Measurements from ENCODE around the gene VCL. TPM values are rescaled to one million over a fixed set of nuclear protein-coding genes. Genes with fewer than 3 reads are reported as not detected.

Gene VCL
- total and polyA plus RNA-seq, 9 of the 15 experiments (the other 6 are each of a cell fraction or from before 2014, with no cell fraction given), result 29.8 to 186 (median 76.4) TPM

DNA sequence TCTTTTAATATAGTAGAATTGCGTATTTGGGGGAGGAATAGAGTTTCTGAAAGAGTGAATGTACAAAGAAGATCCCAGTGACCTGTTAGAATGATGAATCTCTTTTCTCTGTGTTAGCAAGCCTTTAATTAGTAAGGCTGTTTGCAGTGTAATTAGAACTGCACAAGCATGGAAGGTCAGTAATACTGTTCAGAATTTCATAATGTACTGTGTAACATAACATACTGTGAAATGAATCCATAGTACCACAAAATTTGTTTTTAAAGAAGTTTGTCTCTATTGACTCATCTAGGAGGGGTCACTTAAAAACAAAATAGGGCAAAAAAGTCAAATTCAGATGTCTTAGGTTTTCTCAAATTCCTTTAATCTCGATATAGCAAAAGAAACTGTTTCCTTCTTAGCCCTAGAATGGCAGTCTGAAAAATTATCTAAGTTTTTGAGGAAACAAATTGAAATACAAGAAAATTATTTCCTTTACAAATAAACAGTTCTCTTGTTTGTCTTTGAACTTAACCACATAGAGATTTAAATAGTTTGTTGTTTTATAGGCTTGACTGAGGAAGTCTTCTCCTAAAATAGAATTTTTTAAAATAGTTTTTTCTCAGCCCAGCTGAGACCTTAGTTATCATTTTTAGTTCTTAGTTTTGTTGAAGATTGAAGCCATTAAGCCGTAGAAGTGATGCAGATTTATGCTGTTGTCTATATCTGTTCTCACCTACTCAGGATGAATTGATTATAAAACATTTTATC lies 165.6 kb downstream of the VCL start:
- BruUV-seq (replicated peaks), result no TSS peak
- Histone ChIP-seq H2AFZ (ENCODE audit: low read depth, low read length) (no peak overlapping the region), H3K36me3 (ENCODE audit: control insufficient read depth, insufficient read depth, low read length) (no peaks in the 10 kb centered on the region), H3K79me2 (ENCODE audit: control insufficient read depth, insufficient read depth, low read length) (peaks cover 16% of the 10 kb centered on the region; the same call in 2 of the 3 replicates), H3K9ac (ENCODE audit: insufficient read depth in 1 of 2, low read depth in 2 of 2, low read length in 2 of 2) (no peak overlapping the region), H4K20me1 (replicated peaks; ENCODE audit: control insufficient read depth, insufficient read depth, low read length) (no peaks in the 10 kb centered on the region), H3K4me1 (replicated peaks in 1 of 2; ENCODE audit: control insufficient read depth in 2 of 2, insufficient read depth in 2 of 2, low read length in 2 of 2) (peaks cover 0 to 3% of the 10 kb centered on the region in 2 experiments; a peak in 2 of 5 replicates), H3K4me3 (no peak overlapping the region), H3K4me2 (ENCODE audit: insufficient read depth, low read length) (no peak overlapping the region), H3K27ac (ENCODE audit: extremely low read depth, low read depth, low read length) (no peak overlapping the region), H3K27me3 (ENCODE audit: control insufficient read depth in 2 of 2, insufficient read depth in 2 of 2, low read length in 2 of 2) (no peaks in the 10 kb centered on the region), H3K9me1 (ENCODE audit: control insufficient read depth, insufficient read depth, low read length) (no peaks in the 10 kb centered on the region), H3K9me3 (replicated peaks; ENCODE audit: control insufficient read depth, insufficient read depth, low read depth, low read length) (no peaks in the 10 kb centered on the region)
- ChIA-PET CTCF (ENCODE audit: low intra/inter-chr PET ratio) (no interaction called here), POLR2A (interaction anchor here (0.7 to 2.0 kb wide), 3 partner anchors 13 to 19 kb away, joined by 3 to 10 read pairs (median 4); no protein-coding TSS in a partner anchor)
- ATAC-seq (no peak), DNase-seq (ENCODE audit: extremely low read depth in 1 of 4, low spot score in 3 of 4) (no peak), FAIRE-seq (no peak)
- intact Hi-C loops (cut with micrococcal nuclease) (no loop called here), in situ Hi-C loops (cut with MboI) (no loop called here)
- TF ChIP-seq ZNF639 (CRISPR knock-in tag; conservative IDR thresholded peaks at IDR 0.05 in 1 of 2, IDR thresholded peaks at IDR 0.05 in 1 of 2), result no peak
- no peak for TF ChIP-seq ARID1B (IDR thresholded peaks at IDR 0.05)
- TF ChIP-seq, protein P1, sequence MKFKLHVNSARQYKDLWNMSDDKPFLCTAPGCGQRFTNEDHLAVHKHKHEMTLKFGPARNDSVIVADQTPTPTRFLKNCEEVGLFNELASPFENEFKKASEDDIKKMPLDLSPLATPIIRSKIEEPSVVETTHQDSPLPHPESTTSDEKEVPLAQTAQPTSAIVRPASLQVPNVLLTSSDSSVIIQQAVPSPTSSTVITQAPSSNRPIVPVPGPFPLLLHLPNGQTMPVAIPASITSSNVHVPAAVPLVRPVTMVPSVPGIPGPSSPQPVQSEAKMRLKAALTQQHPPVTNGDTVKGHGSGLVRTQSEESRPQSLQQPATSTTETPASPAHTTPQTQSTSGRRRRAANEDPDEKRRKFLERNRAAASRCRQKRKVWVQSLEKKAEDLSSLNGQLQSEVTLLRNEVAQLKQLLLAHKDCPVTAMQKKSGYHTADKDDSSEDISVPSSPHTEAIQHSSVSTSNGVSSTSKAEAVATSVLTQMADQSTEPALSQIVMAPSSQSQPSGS (CRISPR knock-in tag; IDR thresholded peaks at IDR 0.05), result no peak
- no peak for TF ChIP-seq PHF8 (IDR thresholded peaks at IDR 0.05; ENCODE audit: borderline replicate concordance, low read length)
- no peak for TF ChIP-seq ETV5 (CRISPR knock-in tag; IDR thresholded peaks at IDR 0.05; ENCODE audit: low read depth)
- no peak for TF ChIP-seq XRCC4 (IDR thresholded peaks at IDR 0.05; ENCODE audit: extremely low read depth, insufficient read depth, insufficient read length)
- TF ChIP-seq SP2 (IDR thresholded peaks at IDR 0.05; ENCODE audit: extremely low read depth, low read depth, low read length, poor library complexity, severe bottlenecking), result no peak
- no peak for TF ChIP-seq SMARCC2 (IDR thresholded peaks at IDR 0.05; ENCODE audit: low read depth)
- TF ChIP-seq KDM2B (CRISPR knock-in tag; IDR thresholded peaks at IDR 0.05), result no peak
- no peak for TF ChIP-seq MAFK (IDR thresholded peaks at IDR 0.05; ENCODE audit: low read length)
- no peak for TF ChIP-seq SIX5 (IDR thresholded peaks at IDR 0.05; ENCODE audit: borderline replicate concordance in 1 of 2, insufficient read depth in 1 of 2, low read depth in 1 of 2, low read length in 2 of 2)
- no peak for TF ChIP-seq SOX6 (IDR thresholded peaks at IDR 0.05)
- no peak for TF ChIP-seq MBD2 (IDR thresholded peaks at IDR 0.05; ENCODE audit: borderline replicate concordance, low read depth)
- TF ChIP-seq NFRKB (IDR thresholded peaks at IDR 0.05; ENCODE audit: low read depth), result no peak
- TF ChIP-seq HCFC1 (IDR thresholded peaks at IDR 0.05; ENCODE audit: low read depth, low read length), result no peak
- TF ChIP-seq GABPB1 (CRISPR knock-in tag; IDR thresholded peaks at IDR 0.05), result no peak
- TF ChIP-seq KLF6 (CRISPR knock-in tag; IDR thresholded peaks at IDR 0.05; ENCODE audit: borderline replicate concordance), result no peak
- TF ChIP-seq, protein P2, sequence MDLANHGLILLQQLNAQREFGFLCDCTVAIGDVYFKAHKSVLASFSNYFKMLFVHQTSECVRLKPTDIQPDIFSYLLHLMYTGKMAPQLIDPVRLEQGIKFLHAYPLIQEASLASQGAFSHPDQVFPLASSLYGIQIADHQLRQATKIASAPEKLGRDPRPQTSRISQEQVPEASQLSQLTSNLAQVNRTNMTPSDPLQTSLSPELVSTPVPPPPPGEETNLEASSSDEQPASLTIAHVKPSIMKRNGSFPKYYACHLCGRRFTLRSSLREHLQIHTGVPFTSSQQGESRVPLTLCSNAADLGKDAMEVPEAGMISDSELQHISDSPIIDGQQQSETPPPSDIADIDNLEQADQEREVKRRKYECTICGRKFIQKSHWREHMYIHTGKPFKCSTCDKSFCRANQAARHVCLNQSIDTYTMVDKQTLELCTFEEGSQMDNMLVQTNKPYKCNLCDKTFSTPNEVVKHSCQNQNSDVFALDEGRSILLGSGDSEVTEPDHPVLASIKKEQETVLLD (IDR thresholded peaks at IDR 0.05), result no peak
- 75% methylated on average over 3 of the region's 3 CpGs for WGBS (ENCODE audit: insufficient coverage, low coverage, missing lambda C conversion rate)

All from K562 (cell line).